ENCODE measurements around the gene LRRC25. TPM values are rescaled to one million over a fixed set of nuclear protein-coding genes. Genes with fewer than 3 reads are reported as not detected.
"Not testable (repeated sequence)": the region's sequence is repeated elsewhere in the genome, so short reads cannot be mapped to it uniquely, and the experiment has no call there.

The LRRC25 gene
- total RNA-seq, 1 donor from 2014 or later: not detected

DNA sequence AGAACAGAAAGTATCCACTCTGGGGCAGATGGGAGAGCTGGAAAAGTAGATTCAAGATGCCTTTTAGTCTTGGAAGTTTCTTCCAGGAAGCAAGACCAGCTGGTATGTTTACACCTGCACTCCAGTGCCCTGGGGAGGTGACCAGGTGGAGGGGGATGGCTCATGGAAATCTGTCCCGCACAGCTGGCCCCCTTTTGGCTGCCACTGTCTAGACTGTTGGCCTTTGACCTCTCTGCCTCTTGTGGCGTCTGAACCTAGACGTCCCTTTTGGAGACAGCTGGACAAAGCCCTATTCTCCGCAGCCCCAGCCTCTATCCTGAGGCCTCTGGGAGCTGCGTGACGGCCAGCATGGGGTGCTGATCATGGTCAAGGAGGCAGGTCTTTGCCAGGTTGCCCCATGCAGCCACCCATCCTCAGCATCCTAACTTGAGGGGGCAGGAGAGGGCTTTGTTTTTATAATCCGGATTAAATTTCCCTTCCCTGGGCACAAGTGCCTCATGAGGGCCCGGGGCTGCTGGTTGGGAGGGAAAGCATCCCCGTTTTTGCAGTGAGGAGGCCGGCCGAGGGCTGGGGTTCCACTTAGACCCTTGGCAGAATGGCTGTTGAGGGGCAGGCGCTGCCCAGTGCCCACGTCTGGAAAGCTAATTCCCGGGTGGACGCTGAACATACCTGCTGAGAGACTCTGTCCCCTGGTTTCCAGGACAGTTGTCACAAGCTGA lies 28.8 kb downstream of the LRRC25 start:
- Mint-ChIP-seq H3K4me1 (peaks cover 28% of the 10 kb centered on the region), H3K4me3 (no peak overlapping the region), H3K9me3 (no peaks in the 10 kb centered on the region), H3K27ac (ENCODE audit: unreplicated experiment) (no peak overlapping the region), H3K36me3 (ENCODE audit: low read depth) (no peaks in the 10 kb centered on the region), H3K27me3 (ENCODE audit: low read depth) (peaks cover 4% of the 10 kb centered on the region)
- TF ChIP-seq CTCF (conservative IDR thresholded peaks at IDR 0.05): no peak
- DNase-seq (ENCODE audit: low read depth, low spot score): peak; percentile 29

- no peak for TF ChIP-seq CTCF (conservative IDR thresholded peaks at IDR 0.05)
- Mint-ChIP-seq H3K4me3 (no peak overlapping the region), H3K27ac (ENCODE audit: unreplicated experiment) (no peak overlapping the region), H3K4me1 (peaks cover 25% of the 10 kb centered on the region), H3K27me3 (ENCODE audit: low read depth) (peaks cover 4% of the 10 kb centered on the region), H3K36me3 (ENCODE audit: low read depth) (no peaks in the 10 kb centered on the region), H3K9me3 (no peaks in the 10 kb centered on the region)
- no peak for DNase-seq (ENCODE audit: low read depth, low spot score)
Measured at GRCh38 chr19:18366021-18366435, 31.4 kb downstream of the LRRC25 start.

DNA sequence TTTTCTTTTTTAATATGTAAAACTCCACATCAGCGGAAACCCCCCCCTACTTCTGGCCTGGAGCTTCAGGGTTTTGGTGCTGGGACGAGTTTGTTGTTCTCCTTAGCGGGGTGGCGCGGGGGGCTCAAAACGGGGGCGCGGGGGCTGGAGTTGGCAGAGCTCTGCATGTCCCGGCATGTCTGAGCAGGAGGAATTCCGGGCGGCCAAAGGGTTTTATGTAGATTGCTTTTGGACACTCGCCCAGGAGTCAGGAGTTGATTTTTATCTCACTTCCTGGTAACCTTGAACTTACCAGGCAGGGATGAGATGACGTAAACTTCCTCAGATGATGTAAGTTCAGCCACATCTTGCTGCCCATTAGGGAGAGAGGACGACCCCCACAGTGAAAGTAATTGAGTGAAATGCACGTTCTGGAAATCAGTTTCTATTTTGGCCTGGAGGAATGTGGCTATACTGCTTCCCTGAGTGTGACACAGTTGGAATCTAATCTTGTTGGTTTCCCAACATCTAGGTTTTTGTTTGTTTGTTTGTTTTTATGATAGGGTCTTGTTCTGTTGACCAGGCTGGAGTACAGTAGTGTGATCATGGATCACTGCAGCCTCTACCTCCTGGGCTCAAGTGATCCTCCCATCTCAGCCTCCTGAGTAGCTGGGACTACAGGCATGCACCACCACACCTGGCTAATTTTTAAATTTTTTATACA lies 32.4 kb downstream of the LRRC25 start:
- no peak for DNase-seq (ENCODE audit: low read depth, low spot score)
- H3K9me3 Mint-ChIP-seq: no peaks in the 10 kb centered on the region
- H3K27me3 Mint-ChIP-seq (ENCODE audit: low read depth): peaks cover 4% of the 10 kb centered on the region
- no peaks in the 10 kb centered on the region for H3K36me3 Mint-ChIP-seq (ENCODE audit: low read depth)
- TF ChIP-seq CTCF (conservative IDR thresholded peaks at IDR 0.05): no peak
- peak overlapping the region; percentile 52 for H3K27ac Mint-ChIP-seq (ENCODE audit: unreplicated experiment)
- peaks cover 25% of the 10 kb centered on the region for H3K4me1 Mint-ChIP-seq
- peak overlapping the region; percentile 31 for H3K4me3 Mint-ChIP-seq

- H3K9me3 Mint-ChIP-seq; DNase-seq (ENCODE audit: low read depth, low spot score); H3K36me3 Mint-ChIP-seq (ENCODE audit: low read depth); H3K27me3 Mint-ChIP-seq (ENCODE audit: low read depth); H3K27ac Mint-ChIP-seq (ENCODE audit: unreplicated experiment): not testable (repeated sequence)
- H3K4me3 Mint-ChIP-seq: peak overlapping the region; percentile 31
- peaks cover 24% of the 10 kb centered on the region for H3K4me1 Mint-ChIP-seq
Measured at GRCh38 chr19:18364277-18364825, 33.1 kb downstream of the LRRC25 start.

DNA sequence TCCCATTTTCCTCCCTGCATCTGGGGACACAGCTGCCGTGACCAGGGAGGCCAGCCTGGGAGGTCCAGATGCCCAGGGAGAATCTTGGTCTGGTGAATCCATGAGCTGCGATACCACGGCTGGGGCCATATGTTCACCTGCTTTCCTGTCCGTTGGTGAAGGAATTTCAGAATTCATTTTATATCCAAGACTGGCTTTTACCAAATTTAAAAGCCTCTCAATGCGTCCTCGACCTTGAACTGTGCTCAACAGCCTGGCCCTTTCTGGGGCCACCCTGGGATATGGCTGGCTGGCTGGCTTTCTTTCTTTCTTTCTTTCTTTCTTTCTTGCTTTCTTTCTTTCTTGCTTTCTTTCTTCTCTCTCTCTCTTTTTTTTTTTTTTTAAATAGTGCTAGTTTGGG lies 33.6 kb downstream of the LRRC25 start:
- Mint-ChIP-seq H3K36me3 (ENCODE audit: low read depth) (no peaks in the 10 kb centered on the region), H3K27me3 (ENCODE audit: low read depth) (peaks cover 4% of the 10 kb centered on the region)
- no peak for TF ChIP-seq CTCF (conservative IDR thresholded peaks at IDR 0.05)

More for the DNA sequence above, 33.6 kb downstream of the LRRC25 start:
- Mint-ChIP-seq H3K4me3 (no peak overlapping the region), H3K4me1 (peaks cover 19% of the 10 kb centered on the region), H3K9me3 (no peaks in the 10 kb centered on the region), H3K27ac (ENCODE audit: unreplicated experiment) (no peak overlapping the region)
- DNase-seq (ENCODE audit: low read depth, low spot score): no peak

Data from neural crest cell (in vitro differentiated cells).